ENCODE results near the gene MBD5.

Gene MBD5

DNA sequence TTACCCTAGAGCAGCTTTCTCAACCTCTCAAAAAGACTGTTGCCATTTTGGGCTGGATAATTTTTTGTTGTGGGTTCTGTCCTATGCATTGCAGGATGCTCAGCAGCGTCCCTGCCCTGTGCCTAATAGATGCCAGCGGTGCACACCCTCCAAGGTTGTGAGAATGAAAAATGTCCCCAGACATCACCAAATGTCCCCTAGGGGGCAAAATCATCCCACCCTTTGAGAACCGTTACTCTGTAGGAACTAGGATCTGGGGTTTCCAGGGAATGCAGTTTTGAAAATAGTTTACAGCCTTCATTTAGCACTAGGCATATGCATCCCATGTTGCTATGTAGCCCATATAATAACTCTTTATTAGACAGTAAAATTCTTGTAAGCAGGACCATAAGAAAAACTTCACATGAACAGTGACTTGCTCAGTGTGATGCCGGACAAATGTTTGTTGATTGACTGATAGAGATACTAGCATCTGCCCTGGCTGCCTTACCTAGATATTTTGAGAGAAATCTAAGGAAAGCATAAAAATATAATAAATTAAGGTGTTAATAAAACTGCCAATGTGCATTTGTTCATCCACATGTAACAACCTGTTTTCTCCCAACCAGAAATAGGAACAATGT, 544.5 kb downstream of the MBD5 start:
- no peak for DNase-seq (ENCODE audit: low read depth, low spot score)
- H3K27ac ChIP-seq = no peak overlapping the region

Measured in epithelial cell of prostate (primary cell).